ENCODE data around the gene GINS1.
A peak's percentile ranks its signal among the peaks of the same experiment; 100 is the strongest.

Gene GINS1

GRCh38 chr20:25408170-25408547 lies 686 bp downstream of the GINS1 start:
- peaks cover 7% of the 10 kb centered on the region for H3K9me3 ChIP-seq (ENCODE audit: low read length)
- no peaks in the 10 kb centered on the region for H3K27me3 ChIP-seq (ENCODE audit: insufficient read depth, low read length)
- H3K9ac ChIP-seq (ENCODE audit: low read length): peak overlapping the region; percentile 87
- peaks cover 8% of the 10 kb centered on the region; the same call in 1 of the 2 replicates for H3K36me3 ChIP-seq (ENCODE audit: insufficient read depth, low read length)
- TF ChIP-seq EZH2 (IDR thresholded peaks at IDR 0.05; ENCODE audit: borderline replicate concordance, low read length) (no peak), CTCF (IDR thresholded peaks at IDR 0.05; ENCODE audit: low read length) (no peak)
- peaks cover 23% of the 10 kb centered on the region for H3K4me1 ChIP-seq (ENCODE audit: insufficient read depth, low read length, severe bottlenecking)
- H4K20me1 ChIP-seq (ENCODE audit: insufficient read depth, low read length): no peaks in the 10 kb centered on the region
- peak overlapping the region; percentile 83 for H3K4me2 ChIP-seq (ENCODE audit: low read length)
- H3K27ac ChIP-seq (ENCODE audit: low read depth, low read length, poor library complexity, severe bottlenecking): peak overlapping the region; percentile 5
- H3K4me3 ChIP-seq (ENCODE audit: low read depth, low read length, poor library complexity, severe bottlenecking): peak overlapping the region; percentile 71
- no peaks in the 10 kb centered on the region for H3F3A ChIP-seq (ENCODE audit: insufficient read depth, low read length)
- peaks cover 15% of the 10 kb centered on the region for H3K79me2 ChIP-seq (ENCODE audit: insufficient read depth, low read length)
- no peaks in the 10 kb centered on the region for H3K9me2 ChIP-seq (ENCODE audit: low read depth, low read length)
- H2AFZ ChIP-seq (ENCODE audit: low read length): no peak overlapping the region

- H3K4me3 ChIP-seq (ENCODE audit: low read depth, low read length, poor library complexity, severe bottlenecking): peak overlapping the region; percentile 71
- H3K36me3 ChIP-seq (ENCODE audit: insufficient read depth, low read length): peaks cover 14% of the 10 kb centered on the region; the same call in 1 of the 2 replicates
- no peaks in the 10 kb centered on the region for H3K27me3 ChIP-seq (ENCODE audit: insufficient read depth, low read length)
- H4K20me1 ChIP-seq (ENCODE audit: insufficient read depth, low read length): no peaks in the 10 kb centered on the region
- H2AFZ ChIP-seq (ENCODE audit: low read length): no peak overlapping the region
- H3K9ac ChIP-seq (ENCODE audit: low read length): peak overlapping the region; percentile 87
- peak overlapping the region; percentile 83 for H3K4me2 ChIP-seq (ENCODE audit: low read length)
- H3K9me3 ChIP-seq (ENCODE audit: low read length): peaks cover under 1% of the 10 kb centered on the region; the same call in 1 of the 2 replicates
- H3K4me1 ChIP-seq (ENCODE audit: insufficient read depth, low read length, severe bottlenecking): peaks cover 23% of the 10 kb centered on the region
- no peak for TF ChIP-seq CTCF (IDR thresholded peaks at IDR 0.05; ENCODE audit: low read length)
- TF ChIP-seq EZH2 (IDR thresholded peaks at IDR 0.05; ENCODE audit: borderline replicate concordance, low read length): no peak
- H3K79me2 ChIP-seq (ENCODE audit: insufficient read depth, low read length): peaks cover 15% of the 10 kb centered on the region
- H3F3A ChIP-seq (ENCODE audit: insufficient read depth, low read length): no peaks in the 10 kb centered on the region
- H3K9me2 ChIP-seq (ENCODE audit: low read depth, low read length): no peaks in the 10 kb centered on the region
- H3K27ac ChIP-seq (ENCODE audit: low read depth, low read length, poor library complexity, severe bottlenecking): no peak overlapping the region
These were observed 1.4 kb downstream of the GINS1 start for GRCh38 chr20:25408890-25409289.

GRCh38 chr20:25418776-25419175 lies 11.3 kb downstream of the GINS1 start:
- no peaks in the 10 kb centered on the region for H3K4me1 ChIP-seq (ENCODE audit: insufficient read depth, low read length, severe bottlenecking)
- H3K79me2 ChIP-seq (ENCODE audit: insufficient read depth, low read length): no peaks in the 10 kb centered on the region
- H2AFZ ChIP-seq (ENCODE audit: low read length): no peak overlapping the region
- H3K36me3 ChIP-seq (ENCODE audit: insufficient read depth, low read length): peaks cover 69% of the 10 kb centered on the region
- no peaks in the 10 kb centered on the region for H3F3A ChIP-seq (ENCODE audit: insufficient read depth, low read length)
- H3K4me2 ChIP-seq (ENCODE audit: low read length): no peak overlapping the region
- H3K27ac ChIP-seq (ENCODE audit: low read depth, low read length, poor library complexity, severe bottlenecking): no peak overlapping the region
- TF ChIP-seq CTCF (IDR thresholded peaks at IDR 0.05; ENCODE audit: low read length): no peak
- H3K27me3 ChIP-seq (ENCODE audit: insufficient read depth, low read length): no peaks in the 10 kb centered on the region
- H3K4me3 ChIP-seq (ENCODE audit: low read depth, low read length, poor library complexity, severe bottlenecking): no peak overlapping the region
- no peaks in the 10 kb centered on the region for H4K20me1 ChIP-seq (ENCODE audit: insufficient read depth, low read length)
- no peaks in the 10 kb centered on the region for H3K9me3 ChIP-seq (ENCODE audit: low read length)
- H3K9me2 ChIP-seq (ENCODE audit: low read depth, low read length): no peaks in the 10 kb centered on the region
- no peak overlapping the region for H3K9ac ChIP-seq (ENCODE audit: low read length)
